Chondrocyte (in vitro differentiated cells): ENCODE data around the gene SPEG. TPM values are rescaled to one million over a fixed set of nuclear protein-coding genes. Genes with fewer than 3 reads are reported as not detected.

Experiments used
- DNase-seq: peaks from one replicate; pipeline ENCODE4 v3.0.0; 2021; ENCODE audit warnings: mixed read lengths, low spot score
- H3K27ac Mint-ChIP-seq: one replicate; pipeline ENCODE4 v1.8.0; 2021; ENCODE audit warnings: mild to moderate bottlenecking, moderate library complexity, mixed read lengths; ENCODE audit not compliant: unreplicated experiment
- H3K27me3 Mint-ChIP-seq: 2 replicates; pipeline ENCODE4 v1.8.0; 2021; ENCODE audit warnings: low read depth, mixed read lengths
- H3K36me3 Mint-ChIP-seq: 2 replicates; pipeline ENCODE4 v1.8.0; 2021; ENCODE audit warnings: low read depth, mixed read lengths
- H3K4me1 Mint-ChIP-seq: 2 replicates; pipeline ENCODE4 v1.8.0; 2021; ENCODE audit warnings: low read depth, mild to moderate bottlenecking, mixed read lengths
- H3K4me3 Mint-ChIP-seq: one replicate; pipeline ENCODE4 v1.8.0; 2021; ENCODE audit warnings: mild to moderate bottlenecking, moderate library complexity, mixed read lengths; ENCODE audit not compliant: unreplicated experiment
- H3K9me3 Mint-ChIP-seq: 2 replicates; pipeline ENCODE4 v1.8.0; 2021; ENCODE audit warnings: low read depth, mixed read lengths
- CTCF ChIP-seq: fragments of 200-600 bp; sonication (generic); IDR thresholded peaks from 2 replicates; pipeline ENCODE4 v1.5.0; 2021; ENCODE audit warnings: antibody characterized with exemption, mild to moderate bottlenecking, moderate library complexity
- total RNA-seq: library from RNA; stranded (reverse); gene quantifications from 3 replicates; pipeline ENCODE4 v1.2.1, GENCODE V29; 2021

The SPEG gene
- total RNA-seq, 1 donor from 2014 or later, result 94.9 TPM

GRCh38 chr2:219444566-219445091, 10.0 kb downstream of the SPEG start:
- peak overlapping the region; percentile 59 for H3K27ac Mint-ChIP-seq
- no peaks in the 10 kb centered on the region for H3K9me3 Mint-ChIP-seq
- peaks cover 56% of the 10 kb centered on the region for H3K4me1 Mint-ChIP-seq
- no peak for TF ChIP-seq CTCF
- no peaks in the 10 kb centered on the region for H3K27me3 Mint-ChIP-seq
- DNase-seq, result no peak
- peaks cover under 1% of the 10 kb centered on the region for H3K36me3 Mint-ChIP-seq
- H3K4me3 Mint-ChIP-seq, result no peak overlapping the region

- no peaks in the 10 kb centered on the region for H3K9me3 Mint-ChIP-seq
- H3K4me3 Mint-ChIP-seq, result peak overlapping the region; percentile 48
- H3K4me1 Mint-ChIP-seq, result peaks cover 60% of the 10 kb centered on the region
- peaks cover 4% of the 10 kb centered on the region for H3K36me3 Mint-ChIP-seq
- H3K27ac Mint-ChIP-seq, result peak overlapping the region; percentile 46
- no peak for TF ChIP-seq CTCF
- DNase-seq, result no peak
- no peaks in the 10 kb centered on the region for H3K27me3 Mint-ChIP-seq
Observed at GRCh38 chr2:219445220-219445640, 10.6 kb downstream of the SPEG start.

- no peak for TF ChIP-seq CTCF
- Mint-ChIP-seq H3K27me3 (no peaks in the 10 kb centered on the region), H3K9me3 (no peaks in the 10 kb centered on the region), H3K4me3 (no peak overlapping the region), H3K27ac (peak overlapping the region; percentile 79), H3K4me1 (peaks cover 63% of the 10 kb centered on the region), H3K36me3 (peaks cover 4% of the 10 kb centered on the region)
- DNase-seq, result no peak
Observed at GRCh38 chr2:219446101-219446504, 11.5 kb downstream of the SPEG start.

- Mint-ChIP-seq H3K36me3 (peaks cover 4% of the 10 kb centered on the region), H3K27ac (peak overlapping the region; percentile 79), H3K27me3 (no peaks in the 10 kb centered on the region), H3K4me3 (no peak overlapping the region), H3K4me1 (peaks cover 64% of the 10 kb centered on the region), H3K9me3 (no peaks in the 10 kb centered on the region)
- TF ChIP-seq CTCF, result no peak
- DNase-seq, result no peak
Observed at GRCh38 chr2:219446689-219447088, 12.0 kb downstream of the SPEG start.

- Mint-ChIP-seq H3K27ac (peak overlapping the region; percentile 49), H3K4me1 (peaks cover 70% of the 10 kb centered on the region), H3K36me3 (peaks cover 4% of the 10 kb centered on the region), H3K9me3 (no peaks in the 10 kb centered on the region), H3K4me3 (no peak overlapping the region), H3K27me3 (no peaks in the 10 kb centered on the region)
- no peak for TF ChIP-seq CTCF
- no peak for DNase-seq
Observed at GRCh38 chr2:219447242-219448098, 12.8 kb downstream of the SPEG start.
